H1 (cell line): ENCODE results near the gene CYGB. TPM values are rescaled to one million over a fixed set of nuclear protein-coding genes. Genes with fewer than 3 reads are reported as not detected.

ENCODE experiments used
- BACH1 ChIP-seq: IDR thresholded peaks from 2 replicates; pipeline ENCODE4 v1.6.1; 2012; ENCODE audit warnings: low read length, improper control_type of control experiment
- CHD1 ChIP-seq: IDR thresholded peaks from 2 replicates; pipeline ENCODE4 v1.6.1; 2012; ENCODE audit warnings: low read depth, low read length, improper control_type of control experiment
- CREB1 ChIP-seq: IDR thresholded peaks from 2 replicates; pipeline ENCODE4 v1.6.1; 2012; ENCODE audit warnings: inconsistent platforms
- PHF8 ChIP-seq: fragments of 200-600 bp; sonication (generic); conservative IDR thresholded peaks from 2 replicates; pipeline ENCODE4 v1.7.1; 2012; ENCODE audit warnings: low read depth, mild to moderate bottlenecking, inconsistent platforms, low read length, moderate library complexity
- POLR2A ChIP-seq, 2 experiments: IDR thresholded peaks; 1 replicate in 1 of 2; 2 replicates in 1 of 2; pipeline ENCODE4 v1.6.1; 2011; ENCODE audit warnings: low read depth in 2 of 2, low read length in 2 of 2, mild to moderate bottlenecking in 2 of 2; ENCODE audit errors: control extremely low read depth in 1 of 2
- polyA plus RNA-seq, 7 experiments: library from polyadenylated mRNA; depleted of rRNA in 3 of 7; stranded (reverse) in 5 of 7; unstranded in 2 of 7; fragments of >200 nt in 5 of 7; fragments of 200-250 nt in 2 of 7; gene quantifications; 1 replicate in 5 of 7; 2 replicates in 1 of 7; 4 replicates in 1 of 7; pipeline versions ENCODE4 v1.2.1 to v1.2.3, GENCODE V29; 2011 to 2013; ENCODE audit warnings: missing spikeins in 2 of 7, mixed read lengths in 2 of 7
- total RNA-seq: library from RNA; stranded (reverse); fragmentation: NEBNext Ultra II Directional; extraction: Animal tissue kit (Norgen Biotek cat#: 25700); gene quantifications from 2 replicates; pipeline ENCODE4 v1.2.1, GENCODE V29; 2021
- TF ChIP-seq, protein P1 (sequence below): IDR thresholded peaks from 2 replicates; pipeline ENCODE4 v1.6.1; 2012; ENCODE audit warnings: inconsistent platforms

Gene CYGB
- total and polyA plus RNA-seq, 2 of the 8 experiments (the other 6 are each of a cell fraction or from before 2014, with no cell fraction given), result 2.7 to 3.7 TPM

GRCh38 chr17:76541739-76542454 lies 4.4 kb upstream of the CYGB start (continued):
- TF ChIP-seq, protein P1, sequence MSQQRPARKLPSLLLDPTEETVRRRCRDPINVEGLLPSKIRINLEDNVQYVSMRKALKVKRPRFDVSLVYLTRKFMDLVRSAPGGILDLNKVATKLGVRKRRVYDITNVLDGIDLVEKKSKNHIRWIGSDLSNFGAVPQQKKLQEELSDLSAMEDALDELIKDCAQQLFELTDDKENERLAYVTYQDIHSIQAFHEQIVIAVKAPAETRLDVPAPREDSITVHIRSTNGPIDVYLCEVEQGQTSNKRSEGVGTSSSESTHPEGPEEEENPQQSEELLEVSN, result no peak
- TF ChIP-seq PHF8 (no peak), POLR2A (IDR thresholded peaks at IDR 0.05; ENCODE audit: control extremely low read depth in 1 of 2, low read depth in 2 of 2, low read length in 2 of 2) (no peak), CHD1 (no peak), BACH1 (no peak), CREB1 (no peak)
